HL-60 (cell line): ENCODE data around the gene CRIP1.

Source experiments
- CTCF ChIP-seq: IDR thresholded peaks from one replicate; pipeline ENCODE4 v1.5.1; 2011; ENCODE audit warnings: low read length, control low read depth, inconsistent platforms; ENCODE audit not compliant: insufficient read depth
- GABPA ChIP-seq: IDR thresholded peaks from 2 replicates; pipeline ENCODE4 v1.6.1; 2012; ENCODE audit warnings: low read depth
- POLR2AphosphoS5 ChIP-seq: IDR thresholded peaks from 2 replicates; pipeline ENCODE4 v1.6.1; 2012; ENCODE audit warnings: low read depth
- TF ChIP-seq, protein P1 (sequence below): IDR thresholded peaks from 2 replicates; pipeline ENCODE4 v1.6.1; 2012; ENCODE audit warnings: low read depth; ENCODE audit not compliant: insufficient replicate concordance

DNA sequence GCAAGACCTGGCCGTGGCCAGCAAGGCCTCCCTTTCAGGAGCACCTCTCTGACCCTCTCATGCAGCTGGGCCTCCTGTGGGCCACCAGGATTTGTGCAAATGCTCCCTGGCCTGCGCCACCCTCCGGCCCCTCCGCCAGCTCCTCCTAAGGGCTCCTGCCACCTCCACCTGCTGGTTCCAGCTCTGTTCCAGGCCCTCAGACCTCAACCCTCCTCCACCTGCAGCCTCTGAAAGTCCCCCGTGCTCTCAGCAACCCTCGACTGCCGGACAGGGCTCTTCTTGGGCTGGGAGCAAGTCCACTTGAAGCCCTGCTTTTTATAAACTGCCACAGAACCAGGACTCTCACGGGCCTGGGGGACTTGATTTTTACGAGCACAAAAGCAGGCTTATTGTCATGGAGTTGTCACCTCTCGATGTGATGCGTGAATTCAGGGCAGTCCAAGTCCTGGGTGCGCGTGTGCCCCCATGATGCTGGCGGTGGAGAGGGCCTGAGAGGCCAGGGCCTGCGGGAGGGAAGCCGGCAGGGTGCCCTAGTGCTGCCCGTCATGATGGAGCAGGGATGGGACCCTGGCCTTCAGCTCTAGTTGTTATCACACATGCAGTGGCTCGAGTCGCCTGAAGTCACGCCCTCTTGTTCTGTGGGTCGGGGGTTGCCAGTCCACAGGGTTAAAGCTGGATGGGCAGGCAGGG is 13.5 kb downstream of the CRIP1 start:
- TF ChIP-seq CTCF = no peak
- no peak for TF ChIP-seq POLR2AphosphoS5
- TF ChIP-seq, protein P1, sequence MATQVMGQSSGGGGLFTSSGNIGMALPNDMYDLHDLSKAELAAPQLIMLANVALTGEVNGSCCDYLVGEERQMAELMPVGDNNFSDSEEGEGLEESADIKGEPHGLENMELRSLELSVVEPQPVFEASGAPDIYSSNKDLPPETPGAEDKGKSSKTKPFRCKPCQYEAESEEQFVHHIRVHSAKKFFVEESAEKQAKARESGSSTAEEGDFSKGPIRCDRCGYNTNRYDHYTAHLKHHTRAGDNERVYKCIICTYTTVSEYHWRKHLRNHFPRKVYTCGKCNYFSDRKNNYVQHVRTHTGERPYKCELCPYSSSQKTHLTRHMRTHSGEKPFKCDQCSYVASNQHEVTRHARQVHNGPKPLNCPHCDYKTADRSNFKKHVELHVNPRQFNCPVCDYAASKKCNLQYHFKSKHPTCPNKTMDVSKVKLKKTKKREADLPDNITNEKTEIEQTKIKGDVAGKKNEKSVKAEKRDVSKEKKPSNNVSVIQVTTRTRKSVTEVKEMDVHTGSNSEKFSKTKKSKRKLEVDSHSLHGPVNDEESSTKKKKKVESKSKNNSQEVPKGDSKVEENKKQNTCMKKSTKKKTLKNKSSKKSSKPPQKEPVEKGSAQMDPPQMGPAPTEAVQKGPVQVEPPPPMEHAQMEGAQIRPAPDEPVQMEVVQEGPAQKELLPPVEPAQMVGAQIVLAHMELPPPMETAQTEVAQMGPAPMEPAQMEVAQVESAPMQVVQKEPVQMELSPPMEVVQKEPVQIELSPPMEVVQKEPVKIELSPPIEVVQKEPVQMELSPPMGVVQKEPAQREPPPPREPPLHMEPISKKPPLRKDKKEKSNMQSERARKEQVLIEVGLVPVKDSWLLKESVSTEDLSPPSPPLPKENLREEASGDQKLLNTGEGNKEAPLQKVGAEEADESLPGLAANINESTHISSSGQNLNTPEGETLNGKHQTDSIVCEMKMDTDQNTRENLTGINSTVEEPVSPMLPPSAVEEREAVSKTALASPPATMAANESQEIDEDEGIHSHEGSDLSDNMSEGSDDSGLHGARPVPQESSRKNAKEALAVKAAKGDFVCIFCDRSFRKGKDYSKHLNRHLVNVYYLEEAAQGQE = no peak
- no peak for TF ChIP-seq GABPA
